HepG2 (cell line): ENCODE measurements around the gene TH. TPM values are rescaled to one million over a fixed set of nuclear protein-coding genes. Genes with fewer than 3 reads are reported as not detected.
A peak's percentile ranks its signal among the peaks of the same experiment; 100 is the strongest.

Experiments used
- FOSL2 ChIP-seq: sonication (generic); formaldehyde crosslinking; IDR thresholded peaks from 2 replicates; pipeline ENCODE4 v1.4.0; 2020; ENCODE audit warnings: missing genetic modification reagents
- HOMEZ ChIP-seq: IDR thresholded peaks from 2 replicates; pipeline ENCODE4 v1.6.1; 2016; ENCODE audit warnings: low read depth
- IRF1 ChIP-seq: sonication (generic); formaldehyde crosslinking; IDR thresholded peaks from 2 replicates; pipeline ENCODE4 v1.4.0; 2020; ENCODE audit warnings: low read depth, mild to moderate bottlenecking, missing genetic modification reagents
- MXD4 ChIP-seq: IDR thresholded peaks from 2 replicates; pipeline ENCODE4 v1.6.1; 2016; ENCODE audit warnings: mild to moderate bottlenecking, missing biosample characterization, missing genetic modification reagents
- NR2C2 ChIP-seq: sonication (generic); formaldehyde crosslinking; IDR thresholded peaks from 2 replicates; pipeline ENCODE4 v1.4.0; 2020; ENCODE audit warnings: missing genetic modification reagents, mild to moderate bottlenecking, moderate library complexity, borderline replicate concordance
- RNF2 ChIP-seq: fragments of 450-650 bp; conservative IDR thresholded peaks from 2 replicates; pipeline ENCODE4 v1.6.1; 2016; ENCODE audit warnings: low read depth
- SNAPC5 ChIP-seq: sonication (generic); formaldehyde crosslinking; IDR thresholded peaks from 2 replicates; pipeline ENCODE4 v1.8.1; 2023; ENCODE audit warnings: mild to moderate bottlenecking, missing genetic modification reagents, borderline replicate concordance
- SOX13 ChIP-seq, 3 experiments: fragments of 450-650 bp in 1 of 3; sonication (generic) in 1 of 3; formaldehyde crosslinking in 1 of 3; IDR thresholded peaks in 2 of 3; conservative IDR thresholded peaks in 1 of 3; 2 replicates each; pipeline versions ENCODE4 v1.5.0 to v1.6.1; 2016 to 2020; ENCODE audit warnings: antibody characterized with exemption in 1 of 3, mild to moderate bottlenecking in 1 of 3, missing compliant biosample characterization in 1 of 3, missing genetic modification reagents in 1 of 3, moderate library complexity in 1 of 3
- SP140L ChIP-seq: sonication (generic); formaldehyde crosslinking; IDR thresholded peaks from 2 replicates; pipeline ENCODE4 v1.4.0; 2020; ENCODE audit warnings: missing genetic modification reagents, borderline replicate concordance
- TFAP4 ChIP-seq: sonication (generic); IDR thresholded peaks from 2 replicates; pipeline ENCODE4 v1.6.1; 2016; ENCODE audit warnings: low read depth, borderline replicate concordance
- THYN1 ChIP-seq: sonication (generic); formaldehyde crosslinking; IDR thresholded peaks from 2 replicates; pipeline ENCODE4 v1.8.1; 2023; ENCODE audit warnings: low read depth, mild to moderate bottlenecking, moderate library complexity, missing genetic modification reagents, borderline replicate concordance
- YEATS2 ChIP-seq: sonication (generic); formaldehyde crosslinking; IDR thresholded peaks from 2 replicates; pipeline ENCODE4 v1.4.0; 2020; ENCODE audit warnings: missing genetic modification reagents, borderline replicate concordance
- ZFX ChIP-seq: sonication (generic); formaldehyde crosslinking; IDR thresholded peaks from 2 replicates; pipeline ENCODE4 v1.4.0; 2020; ENCODE audit warnings: mild to moderate bottlenecking, low read depth, missing genetic modification reagents, moderate library complexity
- ZNF142 ChIP-seq: sonication (generic); formaldehyde crosslinking; IDR thresholded peaks from 2 replicates; pipeline ENCODE4 v1.4.0; 2020; ENCODE audit warnings: missing genetic modification reagents
- ZNF329 ChIP-seq: sonication (generic); formaldehyde crosslinking; IDR thresholded peaks from 2 replicates; pipeline ENCODE4 v1.9.0; 2021; ENCODE audit warnings: low read depth, mild to moderate bottlenecking, missing genetic modification reagents
- ZNF451 ChIP-seq: sonication (generic); formaldehyde crosslinking; IDR thresholded peaks from 2 replicates; pipeline ENCODE4 v1.5.0; 2020; ENCODE audit warnings: mild to moderate bottlenecking, missing genetic modification reagents
- ZNF770 ChIP-seq: sonication (generic); formaldehyde crosslinking; IDR thresholded peaks from 2 replicates; pipeline ENCODE4 v1.5.0; 2020; ENCODE audit warnings: mild to moderate bottlenecking, missing genetic modification reagents
- polyA plus RNA-seq, 8 experiments: library from polyadenylated mRNA; depleted of rRNA in 3 of 8; stranded (reverse) in 7 of 8; unstranded in 1 of 8; fragments of >200 nt; fragmentation: Illumina TruSeq in 4 of 8; extraction: Trizol in 4 of 8; gene quantifications; 2 replicates each; pipeline versions ENCODE4 v1.2.1 to v1.2.3, GENCODE V29; 2011 to 2016; ENCODE audit warnings: low read depth in 4 of 8, missing spikeins in 1 of 8, mixed read lengths in 1 of 8; ENCODE audit not compliant: insufficient read depth in 1 of 8
- total RNA-seq, 5 experiments: library from RNA; depleted of rRNA; stranded (reverse); fragments of >200 nt; fragmentation: Illumina TruSeq; extraction: Trizol; gene quantifications; 2 replicates each; pipeline ENCODE4 v1.2.3, GENCODE V29; 2016; ENCODE audit warnings: low read depth in 1 of 5

Gene TH
- total and polyA plus RNA-seq, 2 of the 13 experiments (the other 11 are each of a cell fraction or from before 2014, with no cell fraction given), result 0.36 TPM; not detected in 1

- TF ChIP-seq HOMEZ (CRISPR knock-in tag), result no peak
- TF ChIP-seq ZFX, result peak; percentile 23; the same call in 1 of the 2 replicates
- TF ChIP-seq YEATS2, result no peak
- no peak for TF ChIP-seq NR2C2 (CRISPR knock-in tag)
- TF ChIP-seq ZNF142 (CRISPR knock-in tag), result no peak
- peak; percentile 44; the same call in 1 of the 2 replicates for TF ChIP-seq TFAP4
- no peak for TF ChIP-seq ZNF451 (CRISPR knock-in tag)
- no peak for TF ChIP-seq ZNF770 (CRISPR knock-in tag)
- TF ChIP-seq SNAPC5 (CRISPR knock-in tag), result 0 out of 2 replicates have a peak, but pooled peaks have one; percentile 23
- TF ChIP-seq IRF1 (CRISPR knock-in tag), result no peak
- no peak for TF ChIP-seq MXD4 (CRISPR knock-in tag)
- TF ChIP-seq RNF2, result no peak
- no peak for TF ChIP-seq SP140L (CRISPR knock-in tag)
- TF ChIP-seq FOSL2 (CRISPR knock-in tag), result no peak
- 0 out of 2 replicates have a peak, but pooled peaks have one; percentile 12 for TF ChIP-seq SOX13 (IDR thresholded peaks at IDR 0.05)
- TF ChIP-seq SOX13 (CRISPR knock-in tag; conservative IDR thresholded peaks at IDR 0.05 in 1 of 2, IDR thresholded peaks at IDR 0.05 in 1 of 2), result no peak
- TF ChIP-seq ZNF329, result no peak
- no peak for TF ChIP-seq THYN1 (CRISPR knock-in tag)
Observed at GRCh38 chr11:2135648-2136201, 35.9 kb downstream of the TH start (continued).
